HL-60/S4 treated with phorbol 12-myristate 13-acetate at 8.2 ng/mL for 4 days and 3 days (cell line): ENCODE data around the gene CNOT9.

Source experiments
- in situ Hi-C: fragments of 300-500 bp; cut with MboI; formaldehyde crosslinking; loops from 2 replicates; pipeline ENCODE4 v1.15.0; 2022; ENCODE audit warnings: low sequenced_read_pairs

CNOT9 gene

GRCh38 chr2:218643751-218644310 is 75.2 kb downstream of the CNOT9 start:
- in situ Hi-C loops = no loop called here

- in situ Hi-C loops = no loop called here
Observed at GRCh38 chr2:218644721-218645120, 76.1 kb downstream of the CNOT9 start.

GRCh38 chr2:218645126-218645525 is 76.5 kb downstream of the CNOT9 start:
- in situ Hi-C loops = no loop called here
